HCT116 (cell line): ENCODE data around the gene DIP2B. TPM values are rescaled to one million over a fixed set of nuclear protein-coding genes. Genes with fewer than 3 reads are reported as not detected.

Source experiments
- ATAC-seq: fragments of 200-7000 bp; cut with Tn5 transposase; 2 replicates; pipeline ENCODE4 v1.9.1; 2020; ENCODE audit warnings: mild to moderate bottlenecking, moderate library complexity
- BruUV-seq: library from RNA; stranded (reverse); fragments of 400-500 nt; replicated peaks from 2 replicates; lab custom pipeline; 2021; lab: Mats Ljungman, UMichigan
- CTCF ChIA-PET: fragments of 300-600 bp; sonication (Branson Sonifier 250); formaldehyde crosslinking; loops from one replicate; lab custom pipeline; 2021; ENCODE audit warnings: antibody characterized with exemption; lab: Charles Lee
- POLR2A ChIA-PET: fragments of 300-600, 350-600 bp; sonication (Branson Sonifier 250); formaldehyde crosslinking; loops from one replicate; lab custom pipeline; 2021; ENCODE audit warnings: antibody characterized with exemption; lab: Charles Lee
- RAD21 ChIA-PET, 2 experiments: fragments of 300-600 bp; sonication (Branson Sonifier 250); formaldehyde crosslinking; loops; one replicate each; lab custom pipeline; 2023; ENCODE audit warnings: low total read pairs in 2 of 2; ENCODE audit not compliant: uncharacterized antibody in 2 of 2, unreplicated experiment in 2 of 2, low non-redundant PET in 1 of 2; lab: Charles Lee
- DNase-seq: peaks from one replicate; pipeline ENCODE4 v3.0.0-alpha.2; 2010; ENCODE audit warnings: low read depth, low spot score
- H2AFZ ChIP-seq: fragments of 200-600 bp; shearing (Covaris generic), sonication (generic); 2 replicates; pipeline ENCODE4 v1.6.1; 2017; ENCODE audit warnings: low read depth, mixed run types, mixed read lengths, antibody characterized with exemption, low read length; ENCODE audit not compliant: poor library complexity, severe bottlenecking
- H3K27ac ChIP-seq: 2 replicates; pipeline ENCODE4 v1.5.1; 2012; ENCODE audit warnings: low read depth, low read length
- H3K27me3 ChIP-seq: fragments of 200-600 bp; sonication (generic); 2 replicates; pipeline ENCODE4 v1.6.1; 2016; ENCODE audit warnings: mixed run types, low read length, mixed read lengths; ENCODE audit not compliant: insufficient read depth
- H3K36me3 ChIP-seq, 2 experiments: fragments of 200-500 bp in 1 of 2; fragments of 200-600 bp in 1 of 2; sonication (Bioruptor generic) in 1 of 2; sonication (generic) in 1 of 2; 2 replicates each; pipeline versions ENCODE4 v1.5.1 to v1.6.1; 2014 to 2016; ENCODE audit warnings: low read length in 2 of 2, inconsistent platforms in 1 of 2, mixed read lengths in 1 of 2, mixed run types in 1 of 2; ENCODE audit not compliant: insufficient read depth in 2 of 2, control insufficient read depth in 1 of 2
- H3K4me1 ChIP-seq, 2 experiments: fragments of 200-600 bp in 1 of 2; sonication (generic) in 1 of 2; 2 replicates each; pipeline versions ENCODE4 v1.5.1 to v1.6.1; 2012 to 2017; ENCODE audit warnings: low read length in 2 of 2, inconsistent platforms in 1 of 2, mild to moderate bottlenecking in 1 of 2, mixed read lengths in 1 of 2, mixed run types in 1 of 2, moderate library complexity in 1 of 2; ENCODE audit not compliant: insufficient read depth in 2 of 2, control insufficient read depth in 1 of 2
- H3K4me2 ChIP-seq: fragments of 200-600 bp; sonication (generic); 2 replicates; pipeline ENCODE4 v1.6.1; 2017; ENCODE audit warnings: mixed run types, low read length, mixed read lengths
- H3K4me3 ChIP-seq, 2 experiments: fragments of 200-600 bp in 1 of 2; sonication (generic) in 1 of 2; replicated peaks in 1 of 2; 2 replicates each; pipeline ENCODE4 v1.5.1; 2011 to 2016; ENCODE audit warnings: low read length in 2 of 2, control low read depth in 1 of 2, low read depth in 1 of 2, mild to moderate bottlenecking in 1 of 2, mixed read lengths in 1 of 2, mixed run types in 1 of 2
- H3K79me2 ChIP-seq: fragments of 200-600 bp; sonication (generic); 2 replicates; pipeline ENCODE4 v1.6.1; 2017; ENCODE audit warnings: mild to moderate bottlenecking, mixed run types, low read length, moderate library complexity, mixed read lengths; ENCODE audit not compliant: insufficient read depth
- H3K9ac ChIP-seq: fragments of 200-600 bp; sonication (generic); 2 replicates; pipeline ENCODE4 v1.6.1; 2016; ENCODE audit warnings: low read length, mixed read lengths
- H3K9me2 ChIP-seq: fragments of 200-600 bp; sonication (generic), shearing (Covaris generic); 2 replicates; pipeline ENCODE4 v1.6.1; 2017; ENCODE audit warnings: mixed run types, mild to moderate bottlenecking, moderate library complexity; ENCODE audit not compliant: insufficient read depth
- H3K9me3 ChIP-seq, 2 experiments: fragments of 200-500 bp in 1 of 2; fragments of 200-600 bp in 1 of 2; sonication (Bioruptor generic) in 1 of 2; sonication (generic) in 1 of 2; 2 replicates each; pipeline ENCODE4 v1.6.1; 2014 to 2017; ENCODE audit warnings: low read length in 2 of 2, mixed read lengths in 2 of 2, inconsistent platforms in 1 of 2, low read depth in 1 of 2, mild to moderate bottlenecking in 1 of 2, mixed run types in 1 of 2, moderate library complexity in 1 of 2; ENCODE audit not compliant: control insufficient read depth in 1 of 2, insufficient read depth in 1 of 2
- H4K20me1 ChIP-seq: fragments of 200-600 bp; sonication (generic), shearing (Covaris generic); 2 replicates; pipeline ENCODE4 v1.6.1; 2017; ENCODE audit warnings: mixed run types, mild to moderate bottlenecking, moderate library complexity; ENCODE audit not compliant: insufficient read depth
- CBX3 ChIP-seq: IDR thresholded peaks from 2 replicates; pipeline ENCODE4 v1.6.1; 2012; ENCODE audit warnings: low read depth
- EGR1 ChIP-seq: IDR thresholded peaks from 2 replicates; pipeline ENCODE4 v1.6.1; 2012; ENCODE audit warnings: low read depth
- FOSL1 ChIP-seq: IDR thresholded peaks from 2 replicates; pipeline ENCODE4 v1.6.1; 2012; ENCODE audit warnings: low read depth
- JUND ChIP-seq: IDR thresholded peaks from 2 replicates; pipeline ENCODE4 v1.6.1; 2012
- POLR2AphosphoS5 ChIP-seq: IDR thresholded peaks from 2 replicates; pipeline ENCODE4 v1.6.1; 2011; ENCODE audit warnings: mild to moderate bottlenecking, low read depth, low read length, moderate library complexity
- SIN3A ChIP-seq: IDR thresholded peaks from 2 replicates; pipeline ENCODE4 v1.6.1; 2012; ENCODE audit warnings: low read depth
- SP1 ChIP-seq: IDR thresholded peaks from 2 replicates; pipeline ENCODE4 v1.6.1; 2012; ENCODE audit warnings: low read depth
- TCF7L2 ChIP-seq: IDR thresholded peaks from 2 replicates; pipeline ENCODE4 v1.7.0; 2011; ENCODE audit warnings: borderline replicate concordance, inconsistent platforms; ENCODE audit not compliant: insufficient read depth, insufficient read length; ENCODE audit errors: extremely low read depth
- ZFX ChIP-seq: fragments of 450-650 bp; IDR thresholded peaks from 2 replicates; pipeline ENCODE4 v1.6.1; 2017
- ZNF274 ChIP-seq: fragments of 200-500 bp; sonication (Bioruptor generic); IDR thresholded peaks from 2 replicates; pipeline ENCODE4 v1.6.1; 2014; ENCODE audit warnings: mild to moderate bottlenecking, low read depth, low read length, inconsistent platforms
- intact Hi-C: fragments of 100-400 bp; cut with micrococcal nuclease; formaldehyde crosslinking; loops from 2 replicates; pipeline ENCODE4 v1.10.0; 2022
- total RNA-seq: library from RNA; stranded (reverse); gene quantifications from one replicate; pipeline ENCODE4 v1.2.1, GENCODE V29; 2021; ENCODE audit not compliant: unreplicated experiment
- TF ChIP-seq, protein P1 (sequence below): IDR thresholded peaks from 2 replicates; pipeline ENCODE4 v1.6.1; 2012
- TF ChIP-seq, protein P2 (sequence below), 3 experiments: fragments of 200-600 bp in 1 of 3; sonication (generic) in 1 of 3; IDR thresholded peaks in 2 of 3; conservative IDR thresholded peaks in 1 of 3; 2 replicates each; pipeline ENCODE4 v1.5.1; 2012 to 2017; ENCODE audit warnings: low read depth in 2 of 3, low read length in 2 of 3, antibody characterized with exemption in 1 of 3, borderline replicate concordance in 1 of 3, control low read depth in 1 of 3, mild to moderate bottlenecking in 1 of 3, mixed read lengths in 1 of 3, mixed run types in 1 of 3, moderate library complexity in 1 of 3; ENCODE audit not compliant: insufficient read depth in 1 of 3
- TF ChIP-seq, protein P3 (sequence below): IDR thresholded peaks from 2 replicates; pipeline ENCODE4 v1.6.1; 2012; ENCODE audit warnings: low read depth

DIP2B gene
- total RNA-seq, 1 experiment from 2014 or later = 32.3 TPM

DNA sequence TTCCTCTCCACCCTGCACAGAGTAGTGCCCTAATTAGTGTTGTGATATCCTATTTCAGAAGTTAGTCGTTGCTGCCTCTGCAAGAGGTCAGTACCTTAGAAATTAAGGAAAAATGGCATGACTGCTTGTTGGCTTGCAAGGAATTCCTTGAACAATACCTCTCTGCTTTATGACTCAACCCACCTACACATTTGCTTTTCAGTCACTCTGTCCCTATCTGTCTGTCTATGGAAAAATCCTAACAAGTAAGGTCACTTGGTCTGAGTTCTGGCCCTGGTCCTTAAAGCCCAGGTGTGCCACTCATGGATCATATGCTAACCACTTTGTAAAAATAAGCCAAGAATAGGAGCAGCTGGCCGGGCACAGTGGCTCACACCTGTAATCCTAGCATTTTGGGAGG, 142.7 kb downstream of the DIP2B start:
- CTCF ChIA-PET = interaction anchor here (1.1 kb wide), 1 partner anchor 143 kb away, joined by 3 read pairs; no protein-coding TSS in a partner anchor
- ATAC-seq = peak; percentile 92
- intact Hi-C loops = no loop called here

More for the DNA sequence above, 142.7 kb downstream of the DIP2B start:
- no peaks in the 10 kb centered on the region for H3K9me3 ChIP-seq
- POLR2A ChIA-PET = no interaction called here
- peak overlapping the region in 1 of 2 experiments; percentile 24; a peak in 2 of 4 replicates for H3K4me3 ChIP-seq
- BruUV-seq = no TSS peak
- DNase-seq = peak; percentile 72
- TF ChIP-seq TCF7L2 (no peak), ZNF274 (no peak), CBX3 (0 out of 2 replicates have a peak, but pooled peaks have one; percentile 31), POLR2AphosphoS5 (no peak), EGR1 (peak; percentile 97), ZFX (no peak), SP1 (peak; percentile 66), JUND (peak; percentile 71), SIN3A (no peak), FOSL1 (peak; percentile 76)
- TF ChIP-seq, protein P1, sequence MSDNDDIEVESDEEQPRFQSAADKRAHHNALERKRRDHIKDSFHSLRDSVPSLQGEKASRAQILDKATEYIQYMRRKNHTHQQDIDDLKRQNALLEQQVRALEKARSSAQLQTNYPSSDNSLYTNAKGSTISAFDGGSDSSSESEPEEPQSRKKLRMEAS = no peak
- TF ChIP-seq, protein P2, sequence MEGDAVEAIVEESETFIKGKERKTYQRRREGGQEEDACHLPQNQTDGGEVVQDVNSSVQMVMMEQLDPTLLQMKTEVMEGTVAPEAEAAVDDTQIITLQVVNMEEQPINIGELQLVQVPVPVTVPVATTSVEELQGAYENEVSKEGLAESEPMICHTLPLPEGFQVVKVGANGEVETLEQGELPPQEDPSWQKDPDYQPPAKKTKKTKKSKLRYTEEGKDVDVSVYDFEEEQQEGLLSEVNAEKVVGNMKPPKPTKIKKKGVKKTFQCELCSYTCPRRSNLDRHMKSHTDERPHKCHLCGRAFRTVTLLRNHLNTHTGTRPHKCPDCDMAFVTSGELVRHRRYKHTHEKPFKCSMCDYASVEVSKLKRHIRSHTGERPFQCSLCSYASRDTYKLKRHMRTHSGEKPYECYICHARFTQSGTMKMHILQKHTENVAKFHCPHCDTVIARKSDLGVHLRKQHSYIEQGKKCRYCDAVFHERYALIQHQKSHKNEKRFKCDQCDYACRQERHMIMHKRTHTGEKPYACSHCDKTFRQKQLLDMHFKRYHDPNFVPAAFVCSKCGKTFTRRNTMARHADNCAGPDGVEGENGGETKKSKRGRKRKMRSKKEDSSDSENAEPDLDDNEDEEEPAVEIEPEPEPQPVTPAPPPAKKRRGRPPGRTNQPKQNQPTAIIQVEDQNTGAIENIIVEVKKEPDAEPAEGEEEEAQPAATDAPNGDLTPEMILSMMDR (IDR thresholded peaks at IDR 0.05 in 2 of 3, conservative IDR thresholded peaks at IDR 0.05 in 1 of 3; ENCODE audit: borderline replicate concordance in 1 of 3, insufficient read depth in 1 of 3, low read depth in 2 of 3, low read length in 2 of 3) = no peak
- TF ChIP-seq, protein P3, sequence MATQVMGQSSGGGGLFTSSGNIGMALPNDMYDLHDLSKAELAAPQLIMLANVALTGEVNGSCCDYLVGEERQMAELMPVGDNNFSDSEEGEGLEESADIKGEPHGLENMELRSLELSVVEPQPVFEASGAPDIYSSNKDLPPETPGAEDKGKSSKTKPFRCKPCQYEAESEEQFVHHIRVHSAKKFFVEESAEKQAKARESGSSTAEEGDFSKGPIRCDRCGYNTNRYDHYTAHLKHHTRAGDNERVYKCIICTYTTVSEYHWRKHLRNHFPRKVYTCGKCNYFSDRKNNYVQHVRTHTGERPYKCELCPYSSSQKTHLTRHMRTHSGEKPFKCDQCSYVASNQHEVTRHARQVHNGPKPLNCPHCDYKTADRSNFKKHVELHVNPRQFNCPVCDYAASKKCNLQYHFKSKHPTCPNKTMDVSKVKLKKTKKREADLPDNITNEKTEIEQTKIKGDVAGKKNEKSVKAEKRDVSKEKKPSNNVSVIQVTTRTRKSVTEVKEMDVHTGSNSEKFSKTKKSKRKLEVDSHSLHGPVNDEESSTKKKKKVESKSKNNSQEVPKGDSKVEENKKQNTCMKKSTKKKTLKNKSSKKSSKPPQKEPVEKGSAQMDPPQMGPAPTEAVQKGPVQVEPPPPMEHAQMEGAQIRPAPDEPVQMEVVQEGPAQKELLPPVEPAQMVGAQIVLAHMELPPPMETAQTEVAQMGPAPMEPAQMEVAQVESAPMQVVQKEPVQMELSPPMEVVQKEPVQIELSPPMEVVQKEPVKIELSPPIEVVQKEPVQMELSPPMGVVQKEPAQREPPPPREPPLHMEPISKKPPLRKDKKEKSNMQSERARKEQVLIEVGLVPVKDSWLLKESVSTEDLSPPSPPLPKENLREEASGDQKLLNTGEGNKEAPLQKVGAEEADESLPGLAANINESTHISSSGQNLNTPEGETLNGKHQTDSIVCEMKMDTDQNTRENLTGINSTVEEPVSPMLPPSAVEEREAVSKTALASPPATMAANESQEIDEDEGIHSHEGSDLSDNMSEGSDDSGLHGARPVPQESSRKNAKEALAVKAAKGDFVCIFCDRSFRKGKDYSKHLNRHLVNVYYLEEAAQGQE = no peak
- TF ChIP-seq, all 23 proteins: peak for 5
- no peaks in the 10 kb centered on the region for H4K20me1 ChIP-seq
- H3K9me2 ChIP-seq = no peaks in the 10 kb centered on the region
- H3K27me3 ChIP-seq = no peaks in the 10 kb centered on the region
- peak overlapping the region; percentile 82 for H3K27ac ChIP-seq
- H3K36me3 ChIP-seq = no peaks in the 10 kb centered on the region
- RAD21 ChIA-PET = no interaction called here
- no peaks in the 10 kb centered on the region for H3K79me2 ChIP-seq
- H3K4me1 ChIP-seq = peaks cover 25 to 26% of the 10 kb centered on the region in 2 experiments
- H3K4me2 ChIP-seq = peak overlapping the region; percentile 69
- no peak overlapping the region for H3K9ac ChIP-seq
- H2AFZ ChIP-seq = no peak overlapping the region
